ENCODE measurements around the gene TMEM190. TPM values are rescaled to one million over a fixed set of nuclear protein-coding genes. Genes with fewer than 3 reads are reported as not detected.
"Not testable (repeated sequence)": the region's sequence is repeated elsewhere in the genome, so short reads cannot be mapped to it uniquely, and the experiment has no call there.

Gene TMEM190
- polyA plus RNA-seq, 1 experiment, result 1.3 TPM

- CTCF ChIA-PET, result interaction anchor here (0.6 kb wide), 1 partner anchor 11 kb away, joined by 3 read pairs; no protein-coding TSS in a partner anchor
- POLR2A ChIA-PET, result interaction anchor here (0.6 to 1.4 kb wide), 5 partner anchors 23 to 978 kb away, joined by 3 to 6 read pairs (median 4); partner anchors contain the start of genes HSPBP1, KMT5C and TMEM238
Observed at GRCh38 chr19:55406826-55407549, 30.4 kb downstream of the TMEM190 start.

GRCh38 chr19:55407550-55407799 is 30.8 kb downstream of the TMEM190 start, which contains the start of gene UBE2S:
Gene UBE2S (minus strand): TSS chr19:55407788. CDS start chr19:55407589, 199 bp downstream.
- H3K27me3 ChIP-seq (ENCODE audit: control insufficient read depth, insufficient read depth, low read length); DNase-seq (ENCODE audit: low read depth); H3K36me3 ChIP-seq (ENCODE audit: control insufficient read depth, insufficient read depth, low read length): not testable (repeated sequence)
- peak within 1 kb of the TSS; percentile 92 for H3K4me3 ChIP-seq (ENCODE audit: low read depth, low read length)
- CTCF ChIA-PET, result interaction anchor here (0.6 kb wide), 1 partner anchor 11 kb away, joined by 3 read pairs; no protein-coding TSS in a partner anchor
- POLR2A ChIA-PET, result interaction anchor here (0.6 to 1.4 kb wide), 6 partner anchors 8 to 978 kb away, joined by 3 to 5 read pairs (median 3); partner anchors contain the start of genes HSPBP1 and TMEM238

More at GRCh38 chr19:55406826-55407549, 30.4 kb downstream of the TMEM190 start:
- Histone ChIP-seq H3K4me3 (ENCODE audit: low read depth, low read length) (peak overlapping the region; percentile 92), H3K36me3 (ENCODE audit: control insufficient read depth, insufficient read depth, low read length) (peaks cover 10% of the 10 kb centered on the region), H3K27me3 (ENCODE audit: control insufficient read depth, insufficient read depth, low read length) (no peaks in the 10 kb centered on the region)
- no peak for DNase-seq (ENCODE audit: low read depth)
- TF ChIP-seq CTCF (IDR thresholded peaks at IDR 0.05; ENCODE audit: insufficient read depth, low read depth, low read length), result no peak

- ChIA-PET CTCF (interaction anchor here (0.6 to 2.4 kb wide), 3 partner anchors 10 to 96 kb away, joined by 3 to 13 read pairs (median 6); no protein-coding TSS in a partner anchor), POLR2A (interaction anchor here (0.5 to 1.4 kb wide), 6 partner anchors 9 to 979 kb away, joined by 3 to 5 read pairs (median 4); partner anchors contain the start of gene HSPBP1)
- DNase-seq (ENCODE audit: low read depth), result peak; percentile 97
- peak overlapping the region; percentile 92 for H3K4me3 ChIP-seq (ENCODE audit: low read depth, low read length)
- no peak for TF ChIP-seq CTCF (IDR thresholded peaks at IDR 0.05; ENCODE audit: insufficient read depth, low read depth, low read length)
- H3K36me3 ChIP-seq (ENCODE audit: control insufficient read depth, insufficient read depth, low read length), result peaks cover 4% of the 10 kb centered on the region
- no peaks in the 10 kb centered on the region for H3K27me3 ChIP-seq (ENCODE audit: control insufficient read depth, insufficient read depth, low read length)
Observed at GRCh38 chr19:55407800-55408532, 31.3 kb downstream of the TMEM190 start.

- no peaks in the 10 kb centered on the region for H3K27me3 ChIP-seq (ENCODE audit: control insufficient read depth, insufficient read depth, low read length)
- DNase-seq (ENCODE audit: low read depth), result no peak
- CTCF ChIA-PET, result interaction anchor here (1.3 to 2.4 kb wide), 3 partner anchors 9 to 320 kb away, joined by 4 to 13 read pairs (median 6); no protein-coding TSS in a partner anchor
- no peak for TF ChIP-seq CTCF (IDR thresholded peaks at IDR 0.05; ENCODE audit: insufficient read depth, low read depth, low read length)
- H3K4me3 ChIP-seq (ENCODE audit: low read depth, low read length), result peak overlapping the region; percentile 44
- POLR2A ChIA-PET, result no interaction called here
- peaks cover 4% of the 10 kb centered on the region for H3K36me3 ChIP-seq (ENCODE audit: control insufficient read depth, insufficient read depth, low read length)
Observed at GRCh38 chr19:55408533-55408872, 31.9 kb downstream of the TMEM190 start.

GRCh38 chr19:55409179-55409578 is 32.6 kb downstream of the TMEM190 start:
- POLR2A ChIA-PET, result not testable (repeated sequence)

GRCh38 chr19:55410168-55410567 is 33.5 kb downstream of the TMEM190 start:
- ChIA-PET CTCF (interaction anchor here (1.0 to 2.4 kb wide), 4 partner anchors 8 to 269 kb away, joined by 3 to 13 read pairs (median 4); no protein-coding TSS in a partner anchor), POLR2A (no interaction called here)
- no peaks in the 10 kb centered on the region for H3K27me3 ChIP-seq (ENCODE audit: control insufficient read depth, insufficient read depth, low read length)
- peaks cover 4% of the 10 kb centered on the region for H3K36me3 ChIP-seq (ENCODE audit: control insufficient read depth, insufficient read depth, low read length)
- no peak for TF ChIP-seq CTCF (IDR thresholded peaks at IDR 0.05; ENCODE audit: insufficient read depth, low read depth, low read length)
- H3K4me3 ChIP-seq (ENCODE audit: low read depth, low read length), result no peak overlapping the region
- DNase-seq (ENCODE audit: low read depth), result no peak

More at GRCh38 chr19:55409179-55409578, 32.6 kb downstream of the TMEM190 start:
- H3K36me3 ChIP-seq (ENCODE audit: control insufficient read depth, insufficient read depth, low read length); H3K27me3 ChIP-seq (ENCODE audit: control insufficient read depth, insufficient read depth, low read length); DNase-seq (ENCODE audit: low read depth); H3K4me3 ChIP-seq (ENCODE audit: low read depth, low read length): not testable (repeated sequence)
- CTCF ChIA-PET, result interaction anchor here (0.8 to 2.4 kb wide), 5 partner anchors 9 to 321 kb away, joined by 3 to 13 read pairs (median 4); no protein-coding TSS in a partner anchor
